B cell (primary cell): Measurements from ENCODE around the gene HIRA. TPM values are rescaled to one million over a fixed set of nuclear protein-coding genes. Genes with fewer than 3 reads are reported as not detected.

Source experiments
- ATAC-seq: fragments of 200-7000 bp; cut with Tn5 transposase; one replicate; pipeline ENCODE4 v1.10.0; 2021; ENCODE audit warnings: low read depth, mild to moderate bottlenecking, moderate number of reproducible peaks, moderate library complexity
- CTCF ChIA-PET: fragments of 350-600 bp; sonication (Branson Sonifier 250); formaldehyde crosslinking; loops from one replicate; lab custom pipeline; 2021; ENCODE audit warnings: antibody characterized with exemption, inconsistent platforms; lab: Charles Lee
- POLR2A ChIA-PET: fragments of 350-600 bp; sonication (Branson Sonifier 250); formaldehyde crosslinking; loops from one replicate; lab custom pipeline; 2021; ENCODE audit warnings: antibody characterized with exemption; lab: Charles Lee
- DNase-seq: peaks from one replicate; pipeline ENCODE4 v3.0.0; 2013
- H2AFZ ChIP-seq: 2 replicates; pipeline ENCODE4 v1.6.1; 2012; ENCODE audit warnings: mild to moderate bottlenecking, low read depth, low read length; ENCODE audit not compliant: insufficient read depth, poor library complexity, severe bottlenecking
- H3K27ac ChIP-seq, 2 donors: 1 replicate in 1 of 2; 2 replicates in 1 of 2; pipeline ENCODE4 v1.5.1; 2012 to 2013; ENCODE audit warnings: low read length in 2 of 2, mild to moderate bottlenecking in 2 of 2, moderate library complexity in 1 of 2
- H3K27me3 ChIP-seq, 4 experiments: fragments of 200-600 bp in 1 of 4; sonication (generic) in 1 of 4; replicated peaks in 1 of 4; 1 replicate in 2 of 4; 2 replicates in 2 of 4; pipeline versions ENCODE4 v1.6.1 to v1.7.0; 2013 to 2016; ENCODE audit warnings: low read length in 3 of 4, mild to moderate bottlenecking in 2 of 4, mixed read lengths in 1 of 4, moderate library complexity in 1 of 4; ENCODE audit not compliant: insufficient read depth in 4 of 4, control insufficient read depth in 3 of 4; ENCODE audit errors: control extremely low read depth in 1 of 4
- H3K36me3 ChIP-seq, 2 experiments: replicated peaks in 1 of 2; 1 replicate in 1 of 2; 2 replicates in 1 of 2; pipeline versions ENCODE4 v1.6.1 to v1.7.1; 2013; ENCODE audit warnings: low read length in 1 of 2; ENCODE audit not compliant: insufficient read depth in 2 of 2, control insufficient read depth in 1 of 2; ENCODE audit errors: control extremely low read depth in 1 of 2, extremely low read depth in 1 of 2
- H3K4me1 ChIP-seq, 2 donors: fragments of 200-600 bp in 1 of 2; sonication (generic) in 1 of 2; 1 replicate in 1 of 2; 2 replicates in 1 of 2; pipeline versions ENCODE4 v1.5.1 to v1.6.1; 2013 to 2017; ENCODE audit warnings: low read length in 2 of 2; ENCODE audit not compliant: control insufficient read depth in 2 of 2, insufficient read depth in 2 of 2
- H3K4me2 ChIP-seq: replicated peaks from 2 replicates; pipeline ENCODE3; 2012; ENCODE audit warnings: mild to moderate bottlenecking, low read depth, low read length; ENCODE audit not compliant: poor library complexity, severe bottlenecking
- H3K4me3 ChIP-seq, 5 experiments: fragments of 200-600 bp in 1 of 5; sonication (generic) in 1 of 5; 1 replicate in 3 of 5; 2 replicates in 2 of 5; pipeline versions ENCODE4 v1.5.1 to v1.7.0; 2011 to 2016; ENCODE audit warnings: low read length in 4 of 5, mild to moderate bottlenecking in 4 of 5, low read depth in 2 of 5, control low read depth in 1 of 5, moderate library complexity in 1 of 5; ENCODE audit not compliant: insufficient read depth in 1 of 5; ENCODE audit errors: control extremely low read depth in 1 of 5, extremely low read depth in 1 of 5
- H3K79me2 ChIP-seq: fragments of 200-600 bp; sonication (generic); one replicate; pipeline ENCODE4 v1.6.0; 2016; ENCODE audit warnings: low read length; ENCODE audit not compliant: control insufficient read depth, insufficient read depth
- H3K9ac ChIP-seq: fragments of 200-600 bp; sonication (generic); 2 replicates; pipeline ENCODE4 v1.6.1; 2017; ENCODE audit warnings: mild to moderate bottlenecking, low read length, moderate library complexity
- H3K9me3 ChIP-seq, 3 donors: one replicate each; pipeline versions ENCODE4 v1.6.1 to v1.7.1; 2013; ENCODE audit warnings: low read length in 2 of 3; ENCODE audit not compliant: control insufficient read depth in 2 of 3, insufficient read depth in 1 of 3; ENCODE audit errors: control extremely low read depth in 1 of 3
- H4K20me1 ChIP-seq: 2 replicates; pipeline ENCODE4 v1.6.0; 2012; ENCODE audit warnings: mild to moderate bottlenecking, low read length; ENCODE audit not compliant: insufficient read depth, control insufficient read depth, poor library complexity, severe bottlenecking
- H3K27ac Mint-ChIP-seq: one replicate; pipeline ENCODE4 v1.8.0; 2021; ENCODE audit warnings: mixed read lengths
- H3K27me3 Mint-ChIP-seq: one replicate; pipeline ENCODE4 v1.8.0; 2021; ENCODE audit warnings: mixed read lengths
- H3K4me1 Mint-ChIP-seq: one replicate; pipeline ENCODE4 v1.8.0; 2021; ENCODE audit warnings: mixed read lengths
- H3K4me3 Mint-ChIP-seq: one replicate; pipeline ENCODE4 v1.8.0; 2021; ENCODE audit warnings: mixed read lengths
- H3K9me3 Mint-ChIP-seq: one replicate; pipeline ENCODE4 v1.8.0; 2022; ENCODE audit warnings: mixed read lengths; ENCODE audit not compliant: insufficient read depth
- EZH2 ChIP-seq: IDR thresholded peaks from 2 replicates; pipeline ENCODE4 v1.6.1; 2012; ENCODE audit warnings: borderline replicate concordance, low read depth, mild to moderate bottlenecking, moderate library complexity, low read length; ENCODE audit not compliant: insufficient read depth, poor library complexity, severe bottlenecking
- WGBS: methylation state at CpG from one replicate; pipeline ENCODE4 v1.1.5; 2013; ENCODE audit warnings: missing lambda C conversion rate; ENCODE audit not compliant: insufficient coverage; 5-methylcytosine and 5-hydroxymethylcytosine counted together
- intact Hi-C: fragments of 100-400 bp; cut with micrococcal nuclease; formaldehyde crosslinking; loops from one replicate; pipeline ENCODE4 v1.10.0; 2022
- polyA plus RNA-seq: library from polyadenylated mRNA; depleted of rRNA; stranded (reverse); fragments of >200 nt; gene quantifications from 2 replicates; pipeline ENCODE4 v1.2.3, GENCODE V29; 2012
- total RNA-seq, 2 donors: library from RNA; stranded (reverse); fragments of 120-200 nt in 1 of 2; gene quantifications; 1 replicate in 1 of 2; 2 replicates in 1 of 2; pipeline versions ENCODE4 v1.2.3 to v1.2.4, GENCODE V29; 2013 to 2022
- TF ChIP-seq, protein P1 (sequence below): fragments of 200-600 bp; IDR thresholded peaks from one replicate; pipeline ENCODE4 v1.8.0; 2022; ENCODE audit warnings: antibody characterized with exemption, mild to moderate bottlenecking

Gene HIRA
- total and polyA plus RNA-seq, 2 donors (not counting 1 experiment from before 2014, with no cell fraction given): 28.3 to 34.5 TPM

- no peak for ATAC-seq
- no peaks in the 10 kb centered on the region for H3K4me1 Mint-ChIP-seq
- Histone ChIP-seq H3K4me1 (no peaks in the 10 kb centered on the region), H3K27ac (no peak overlapping the region), H3K79me2 (no peaks in the 10 kb centered on the region), H3K9ac (no peak overlapping the region), H3K9me3 (no peaks in the 10 kb centered on the region), H2AFZ (no peak overlapping the region), H3K27me3 (no peaks in the 10 kb centered on the region), H4K20me1 (no peaks in the 10 kb centered on the region), H3K4me3 (no peak overlapping the region), H3K36me3 (peaks cover 0 to 70% of the 10 kb centered on the region in 2 experiments), H3K4me2 (no peak overlapping the region)
- H3K27me3 Mint-ChIP-seq: no peaks in the 10 kb centered on the region
- TF ChIP-seq EZH2: no peak
- TF ChIP-seq, protein P1, sequence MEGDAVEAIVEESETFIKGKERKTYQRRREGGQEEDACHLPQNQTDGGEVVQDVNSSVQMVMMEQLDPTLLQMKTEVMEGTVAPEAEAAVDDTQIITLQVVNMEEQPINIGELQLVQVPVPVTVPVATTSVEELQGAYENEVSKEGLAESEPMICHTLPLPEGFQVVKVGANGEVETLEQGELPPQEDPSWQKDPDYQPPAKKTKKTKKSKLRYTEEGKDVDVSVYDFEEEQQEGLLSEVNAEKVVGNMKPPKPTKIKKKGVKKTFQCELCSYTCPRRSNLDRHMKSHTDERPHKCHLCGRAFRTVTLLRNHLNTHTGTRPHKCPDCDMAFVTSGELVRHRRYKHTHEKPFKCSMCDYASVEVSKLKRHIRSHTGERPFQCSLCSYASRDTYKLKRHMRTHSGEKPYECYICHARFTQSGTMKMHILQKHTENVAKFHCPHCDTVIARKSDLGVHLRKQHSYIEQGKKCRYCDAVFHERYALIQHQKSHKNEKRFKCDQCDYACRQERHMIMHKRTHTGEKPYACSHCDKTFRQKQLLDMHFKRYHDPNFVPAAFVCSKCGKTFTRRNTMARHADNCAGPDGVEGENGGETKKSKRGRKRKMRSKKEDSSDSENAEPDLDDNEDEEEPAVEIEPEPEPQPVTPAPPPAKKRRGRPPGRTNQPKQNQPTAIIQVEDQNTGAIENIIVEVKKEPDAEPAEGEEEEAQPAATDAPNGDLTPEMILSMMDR: no peak
- no peak overlapping the region for H3K4me3 Mint-ChIP-seq
- no peaks in the 10 kb centered on the region for H3K9me3 Mint-ChIP-seq
- WGBS: 98% methylated on average over 9 of the region's 10 CpGs
- DNase-seq: no peak
- ChIA-PET CTCF (no interaction called here), POLR2A (no interaction called here)
- intact Hi-C loops: no loop called here
- H3K27ac Mint-ChIP-seq: no peak overlapping the region
Measured at GRCh38 chr22:19456541-19456940, 25.0 kb upstream of the HIRA start.

GRCh38 chr22:19455585-19456370, 24.2 kb upstream of the HIRA start:
- Histone ChIP-seq H2AFZ (no peak overlapping the region), H3K9me3 (no peaks in the 10 kb centered on the region), H3K4me2 (no peak overlapping the region), H3K27ac (no peak overlapping the region), H3K4me1 (no peaks in the 10 kb centered on the region), H3K9ac (no peak overlapping the region), H3K79me2 (no peaks in the 10 kb centered on the region), H3K27me3 (no peaks in the 10 kb centered on the region), H3K4me3 (no peak overlapping the region), H4K20me1 (no peaks in the 10 kb centered on the region), H3K36me3 (peaks cover 0 to 75% of the 10 kb centered on the region in 2 experiments)
- CTCF ChIA-PET: no interaction called here
- Mint-ChIP-seq H3K27me3 (no peaks in the 10 kb centered on the region), H3K27ac (no peak overlapping the region), H3K4me1 (no peaks in the 10 kb centered on the region), H3K9me3 (no peaks in the 10 kb centered on the region), H3K4me3 (no peak overlapping the region)
- WGBS: 86% methylated on average over 2 of the region's 4 CpGs
- no peak for DNase-seq
- intact Hi-C loops: no loop called here
- ATAC-seq: no peak
- no peak for TF ChIP-seq EZH2
- POLR2A ChIA-PET: no interaction called here
